GM23338 (cell line): ENCODE results near the gene MAP3K4.

Experiments used
- CTCF ChIP-seq, 2 experiments: fragments of 200-600 bp in 1 of 2; sonication (generic) in 1 of 2; conservative IDR thresholded peaks; 2 replicates each; pipeline versions ENCODE4 v1.5.1 to v1.6.1; 2016 to 2017; ENCODE audit warnings: antibody characterized with exemption in 2 of 2, low read depth in 2 of 2, mild to moderate bottlenecking in 2 of 2, moderate library complexity in 1 of 2
- EZH2 ChIP-seq: fragments of 200-600 bp; sonication (generic); IDR thresholded peaks from one replicate; pipeline ENCODE4 v1.8.0; 2017; ENCODE audit warnings: antibody characterized with exemption, mild to moderate bottlenecking, low read depth; ENCODE audit not compliant: unreplicated experiment
- POLR2AphosphoS5 ChIP-seq: IDR thresholded peaks from 2 replicates; pipeline ENCODE4 v1.6.1; 2016; ENCODE audit warnings: antibody characterized with exemption, low read depth
- STAT1 ChIP-seq: IDR thresholded peaks from one replicate; pipeline ENCODE4 v1.6.1; 2016; ENCODE audit warnings: antibody characterized with exemption; ENCODE audit not compliant: unreplicated experiment

DNA sequence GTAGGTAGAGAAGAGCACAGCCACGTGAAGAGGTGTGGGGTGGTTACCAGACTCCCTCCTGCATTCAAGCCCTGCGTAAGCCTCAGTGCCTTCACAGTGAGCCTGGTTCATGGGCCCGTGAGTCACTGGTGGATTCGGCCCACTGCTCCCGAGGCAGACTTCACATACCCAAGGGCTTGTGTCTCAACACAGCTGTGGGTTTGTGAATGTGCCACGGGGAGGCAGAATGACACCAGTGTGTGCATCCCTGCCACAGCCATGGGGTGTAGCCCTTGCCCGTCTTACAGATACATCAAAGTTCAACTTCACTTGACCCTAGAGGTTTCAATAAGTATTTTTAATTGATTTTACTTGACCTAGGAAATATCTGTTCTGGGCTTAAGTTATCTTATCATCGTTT is 108.5 kb downstream of the MAP3K4 start:
- TF ChIP-seq STAT1: no peak
- TF ChIP-seq CTCF (conservative IDR thresholded peaks at IDR 0.05; ENCODE audit: low read depth in 2 of 2): no peak
- TF ChIP-seq POLR2AphosphoS5: no peak
- no peak for TF ChIP-seq EZH2
